NCI-H82 treated with DMSO at 0.1 percent for 48 hours (cell line): ENCODE measurements around the gene CSF1R.
"Not testable (repeated sequence)": the region's sequence is repeated elsewhere in the genome, so short reads cannot be mapped to it uniquely, and the experiment has no call there.

Source experiments
- DNase-seq: peaks from one replicate; lab custom pipeline; 2025; ENCODE audit not compliant: unreplicated experiment; lab: John Stamatoyannopoulos, UW

Gene CSF1R

DNA sequence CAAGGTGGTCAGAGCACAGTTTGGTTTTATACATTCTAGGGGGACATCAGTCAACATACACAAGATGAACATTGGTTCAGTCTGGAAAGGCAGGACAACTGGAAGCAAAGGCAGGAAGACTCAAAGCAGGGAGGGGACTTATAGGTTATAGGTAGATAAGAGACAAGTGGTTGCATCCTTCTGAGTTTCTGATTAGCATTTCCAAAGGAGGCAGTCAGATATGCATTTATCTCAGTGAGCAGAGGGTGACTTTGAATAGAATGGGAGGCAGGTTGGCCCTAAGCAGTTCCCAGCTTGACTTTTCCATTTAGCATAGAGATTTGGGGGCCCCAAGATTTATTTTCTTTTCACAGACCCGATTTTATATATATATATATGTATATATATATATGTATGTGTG is 58.3 kb downstream of the CSF1R start:
- not testable (repeated sequence) for DNase-seq

DNA sequence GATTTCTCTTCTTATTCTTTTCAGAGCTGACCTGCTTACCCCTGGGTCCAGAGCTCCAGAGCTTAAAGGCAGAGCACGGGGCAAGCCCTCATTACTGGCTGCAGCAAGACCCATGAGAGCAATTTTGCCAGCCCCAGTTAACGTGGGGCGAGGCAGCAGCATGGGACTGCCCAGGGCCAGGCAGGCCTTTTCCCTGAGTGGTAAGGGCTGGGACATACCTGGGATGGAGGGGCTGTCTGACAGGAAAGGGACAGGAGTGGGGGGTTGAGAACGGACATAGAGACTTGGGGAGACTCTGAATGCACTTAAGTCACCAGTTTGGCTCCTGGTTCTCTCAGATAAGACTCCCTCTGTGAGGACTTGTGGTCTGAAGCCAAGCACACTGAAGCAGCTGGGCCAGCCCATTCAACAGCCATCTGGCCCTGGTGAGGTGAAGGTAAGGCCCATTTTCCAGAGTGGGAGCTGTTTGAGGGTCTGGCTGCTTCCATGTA is 59.6 kb downstream of the CSF1R start:
- no peak for DNase-seq

DNA sequence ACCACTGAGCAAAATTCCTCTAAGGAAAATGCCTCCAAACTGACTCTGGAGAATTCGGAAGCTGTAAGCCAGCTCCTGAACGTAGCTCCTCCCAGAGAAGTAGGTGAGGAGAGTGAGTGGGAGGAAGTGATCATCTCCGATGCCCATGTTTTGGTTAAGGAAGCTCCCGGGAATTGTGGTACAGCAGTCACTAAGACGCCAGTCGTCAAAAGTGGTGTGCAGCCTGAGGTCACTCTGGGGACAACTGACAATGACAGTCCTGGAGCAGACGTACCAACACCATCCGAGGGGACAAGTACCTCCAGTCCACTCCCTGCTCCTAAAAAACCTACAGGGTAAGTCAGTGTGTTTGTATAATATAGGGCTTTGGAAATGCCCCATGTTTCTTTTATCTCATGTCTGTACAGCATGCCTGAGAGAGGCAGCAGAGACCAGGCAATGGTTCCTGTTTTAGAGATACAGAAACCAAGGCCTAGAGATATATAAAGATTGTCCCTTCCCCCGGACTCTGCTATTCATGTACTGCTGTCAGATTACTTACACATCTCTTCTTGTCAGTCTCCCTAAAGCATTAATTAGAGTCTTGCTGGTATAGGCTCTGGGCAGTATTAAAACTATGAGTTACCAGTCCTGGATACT is 61.9 kb downstream of the CSF1R start:
- DNase-seq: no peak

DNA sequence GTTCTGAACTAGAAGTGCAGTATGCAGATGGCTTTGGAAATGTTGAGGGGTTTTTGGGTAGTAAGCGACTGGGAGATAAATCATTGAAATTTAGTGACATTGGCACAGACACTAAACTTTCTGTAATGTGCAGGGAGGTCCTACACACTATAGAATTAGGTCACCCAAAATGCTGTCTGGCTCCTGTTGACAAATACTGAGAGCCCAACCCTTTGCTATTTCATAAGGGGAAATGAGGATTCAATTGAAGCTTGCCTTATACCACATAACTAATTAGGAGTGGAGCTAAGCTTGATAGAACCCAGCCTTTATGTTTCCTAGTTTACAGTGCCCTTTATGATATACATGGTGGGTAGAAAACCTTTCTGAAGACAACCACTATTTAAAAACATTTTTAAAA is 63.2 kb downstream of the CSF1R start:
- DNase-seq: no peak

DNA sequence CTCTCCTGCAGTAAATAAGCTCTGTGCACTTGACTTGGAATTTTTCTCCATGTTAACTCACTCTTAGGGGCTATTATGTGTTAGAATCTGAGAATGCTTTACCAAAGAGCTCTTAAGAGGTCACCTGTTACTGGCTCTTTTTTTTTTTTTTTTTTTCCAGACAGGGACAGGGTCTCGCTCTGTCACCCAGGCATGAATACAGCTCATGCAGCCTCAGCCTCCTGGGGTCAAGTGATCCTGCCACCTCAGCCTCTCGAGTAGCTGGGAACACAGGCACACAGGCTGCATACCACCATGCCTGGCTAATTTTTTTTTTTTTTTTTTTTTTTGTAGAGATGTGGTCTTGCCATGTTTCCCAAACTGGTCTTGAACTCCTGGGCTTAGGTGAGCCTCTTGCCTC is 63.7 kb downstream of the CSF1R start:
- DNase-seq: no peak

DNA sequence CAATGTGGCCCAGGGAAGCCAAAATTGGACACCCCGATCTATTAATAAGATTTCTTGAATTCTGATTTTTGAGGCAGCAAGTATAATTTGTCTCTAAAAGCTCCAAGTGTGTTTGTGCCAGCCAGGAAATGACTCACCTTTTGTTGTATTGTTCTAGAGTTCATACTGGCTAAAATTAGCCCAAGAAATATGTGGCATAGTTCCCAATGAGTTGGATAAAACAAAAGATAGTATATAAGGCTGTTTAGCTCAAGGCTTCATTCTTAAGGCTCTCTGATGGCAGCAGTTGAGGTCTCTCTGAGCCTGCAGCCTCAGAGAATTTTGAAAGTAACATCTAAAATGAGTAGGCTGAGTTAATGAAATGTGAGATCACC is 64.2 kb downstream of the CSF1R start:
- DNase-seq: no peak

DNA sequence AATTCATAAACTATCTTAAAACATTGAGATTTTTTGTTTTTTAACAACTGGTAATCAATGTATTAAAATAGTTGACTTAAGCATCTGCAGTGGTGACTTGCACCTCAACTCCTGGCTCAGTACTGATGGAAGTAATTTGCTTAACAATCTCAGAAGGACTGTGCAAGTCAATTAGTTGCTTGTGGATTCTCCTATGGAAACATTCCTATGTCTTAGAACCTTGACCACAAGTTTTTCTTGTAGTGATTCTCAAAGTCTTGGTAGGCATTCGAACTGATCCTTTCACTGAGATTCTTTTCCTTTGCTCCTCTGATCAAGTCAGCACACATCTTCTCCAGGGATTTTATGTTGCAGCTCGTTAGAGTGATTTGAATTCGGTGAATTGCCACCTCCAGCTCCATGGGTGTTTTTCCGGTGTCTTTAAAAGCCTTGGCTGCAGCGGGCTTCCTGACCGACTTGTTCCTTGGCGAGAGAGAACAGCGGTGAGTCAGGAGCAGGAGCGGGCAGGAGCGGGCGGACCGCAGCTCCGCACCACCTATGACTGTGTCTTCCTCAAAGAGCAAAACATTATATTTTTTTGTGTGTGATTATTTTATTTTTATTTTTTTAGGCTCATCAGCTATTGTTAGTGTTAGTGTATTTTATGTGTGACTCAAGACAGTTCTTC is 64.7 kb downstream of the CSF1R start:
- DNase-seq: no peak

DNA sequence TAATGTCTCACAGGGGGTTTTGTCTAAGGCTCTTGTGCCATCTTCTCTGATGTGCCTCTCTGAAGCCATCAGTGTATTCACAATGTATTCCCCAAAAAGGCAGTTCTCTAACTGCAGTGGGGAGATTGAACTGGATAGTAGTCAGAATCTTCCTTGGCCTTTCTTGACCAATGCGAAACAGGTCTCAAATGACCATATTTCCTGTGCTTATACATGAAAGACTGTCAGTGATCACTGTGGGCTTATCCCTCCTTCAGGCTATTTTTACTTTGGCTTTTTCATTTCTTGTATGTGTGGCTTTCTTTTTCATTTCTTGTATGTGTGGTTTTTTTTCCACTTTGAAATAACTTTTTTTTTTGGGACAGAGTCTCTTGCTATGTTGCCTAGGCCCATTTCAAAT is 66.1 kb downstream of the CSF1R start:
- no peak for DNase-seq

DNA sequence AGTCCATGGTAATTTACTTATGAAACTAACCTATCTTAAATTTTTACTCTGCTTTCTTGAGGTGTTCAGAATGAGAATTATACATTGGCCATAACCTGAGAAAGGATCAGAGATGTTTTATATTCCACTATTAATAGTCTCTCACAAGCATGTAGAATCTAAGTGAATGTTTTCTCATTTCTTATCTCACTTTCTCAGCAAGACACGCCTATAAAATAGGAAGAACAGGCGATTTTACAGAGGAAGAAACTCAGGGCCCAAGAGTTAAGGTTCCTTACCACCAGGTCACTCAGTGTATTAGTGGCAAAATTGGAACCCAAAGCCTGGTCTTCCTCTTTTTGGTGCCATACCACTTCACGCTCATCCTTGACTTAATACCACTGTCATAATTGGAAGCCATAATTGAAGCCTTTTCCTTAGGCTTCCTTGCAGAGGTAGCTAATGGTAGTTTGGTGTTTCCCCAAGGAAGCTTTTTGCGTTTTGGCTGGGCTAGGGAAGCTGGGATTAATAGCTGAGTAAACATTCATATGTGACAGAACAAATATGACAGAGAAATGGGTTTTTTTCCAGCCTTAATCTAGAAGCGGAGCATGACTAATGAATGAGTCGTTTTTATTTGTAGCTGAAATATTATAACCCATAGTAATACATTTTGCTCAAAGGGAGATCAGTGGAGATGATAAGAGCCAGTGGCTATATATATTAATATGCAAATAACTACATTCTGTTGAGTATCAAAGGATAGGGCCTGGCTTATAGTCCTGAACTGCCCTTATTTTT is 68.9 kb downstream of the CSF1R start:
- DNase-seq: no peak

DNA sequence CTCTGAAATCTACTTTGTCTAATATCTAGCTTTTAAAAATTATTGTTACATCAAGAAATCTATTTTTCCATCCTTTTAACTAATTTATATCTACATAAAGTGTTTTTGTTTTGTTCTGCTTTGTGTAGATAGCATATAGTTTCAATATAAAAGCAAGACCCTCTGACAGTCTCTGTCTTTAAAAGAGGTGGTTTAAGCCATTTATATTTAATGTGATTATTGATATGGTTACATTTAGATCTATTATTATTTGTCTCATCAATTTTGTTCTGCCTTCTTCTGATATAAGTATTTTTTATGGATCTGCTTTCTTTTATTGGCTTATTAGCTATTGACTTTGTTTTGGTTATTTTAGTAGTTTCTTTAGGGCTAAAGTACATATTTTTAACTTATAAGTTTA is 69.8 kb downstream of the CSF1R start:
- DNase-seq: no peak

DNA sequence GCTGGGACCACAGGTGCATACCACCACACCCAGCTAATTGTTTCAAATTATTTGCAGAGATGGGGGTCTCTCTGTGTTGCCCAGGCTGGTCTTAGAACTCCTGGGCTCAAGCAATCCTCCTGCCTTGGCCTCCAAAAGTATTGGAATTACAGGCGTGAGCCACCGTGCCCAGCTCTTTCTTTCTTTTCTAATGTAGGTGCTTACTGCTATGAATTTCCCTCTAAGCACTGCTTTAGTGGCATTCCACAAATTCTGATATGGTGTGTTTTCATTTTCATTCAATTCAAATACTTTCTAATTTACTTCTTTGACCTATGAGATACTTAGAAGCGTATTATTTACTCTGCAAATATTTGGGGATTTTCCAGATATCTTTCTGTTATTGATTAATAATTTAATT is 70.9 kb downstream of the CSF1R start:
- no peak for DNase-seq

DNA sequence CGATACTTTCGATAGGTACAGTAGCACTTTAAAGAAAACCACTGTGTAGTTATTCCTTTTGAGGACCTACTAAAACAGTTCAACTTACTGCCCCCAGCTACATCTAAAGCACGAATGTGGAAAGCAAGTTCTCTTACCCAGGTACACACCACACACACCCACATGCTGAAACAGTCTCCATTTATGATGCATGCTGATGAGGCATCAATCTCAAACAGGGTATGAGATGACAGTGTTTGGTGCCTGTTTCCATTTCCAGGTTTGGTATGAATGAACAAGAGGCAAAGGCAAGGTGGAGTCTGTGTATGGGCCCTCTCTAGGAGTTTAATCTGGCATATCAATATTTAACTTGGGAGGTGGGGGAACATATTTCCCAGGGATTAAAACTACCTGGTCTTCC is 71.9 kb downstream of the CSF1R start:
- no peak for DNase-seq

DNA sequence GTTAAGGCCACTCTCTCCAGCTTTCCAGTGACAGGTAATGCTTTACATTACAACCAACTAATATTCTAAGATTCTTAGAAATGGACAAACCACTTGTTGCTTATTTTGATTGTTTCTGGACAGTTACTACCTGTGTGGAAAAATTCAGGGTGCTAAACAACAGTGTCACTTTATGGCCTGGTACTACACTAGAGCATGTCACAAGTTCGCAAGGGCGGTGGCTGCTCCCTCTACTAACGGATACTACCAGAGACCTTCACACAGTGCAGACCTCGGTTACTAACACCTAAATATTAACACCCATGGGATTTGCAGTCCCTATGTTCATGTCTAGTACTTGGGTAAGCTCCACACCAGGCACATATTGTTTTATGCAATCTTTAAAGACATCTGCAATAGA is 72.4 kb downstream of the CSF1R start:
- DNase-seq: no peak

DNA sequence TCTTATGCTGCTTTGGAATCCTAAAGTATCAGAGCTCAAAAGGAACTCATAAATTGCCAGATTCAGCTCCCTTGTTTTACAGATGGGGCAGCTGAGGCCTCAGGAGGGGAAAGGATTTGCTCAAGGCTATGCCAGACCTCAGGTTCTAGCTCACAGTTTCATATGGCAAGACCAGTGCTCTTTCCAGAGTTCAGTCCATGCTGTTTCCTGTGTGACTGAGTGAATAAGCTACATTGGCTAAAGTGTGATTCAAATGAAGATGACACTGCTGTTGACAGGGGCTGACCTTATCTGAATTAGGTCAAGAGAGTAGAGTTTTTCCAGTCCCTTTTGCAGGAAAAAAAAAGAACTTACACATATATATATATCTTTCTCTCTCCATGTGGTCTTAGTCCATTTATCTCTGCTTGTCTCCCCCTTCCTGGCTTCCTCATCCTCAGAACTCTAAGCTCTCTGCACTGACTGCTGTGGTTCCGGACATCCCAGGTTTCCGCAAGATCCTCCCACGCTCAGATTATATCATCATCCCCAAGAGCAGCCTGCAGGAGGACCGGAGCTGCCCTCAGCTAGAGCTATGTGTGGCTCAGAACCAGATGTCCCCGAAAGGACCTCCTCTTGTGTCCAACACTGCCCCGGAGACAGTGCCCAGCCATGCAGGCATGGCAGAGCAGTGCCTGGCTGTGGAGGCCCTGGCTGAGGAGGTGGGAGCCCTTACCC is 76.5 kb downstream of the CSF1R start:
- no peak for DNase-seq

DNA sequence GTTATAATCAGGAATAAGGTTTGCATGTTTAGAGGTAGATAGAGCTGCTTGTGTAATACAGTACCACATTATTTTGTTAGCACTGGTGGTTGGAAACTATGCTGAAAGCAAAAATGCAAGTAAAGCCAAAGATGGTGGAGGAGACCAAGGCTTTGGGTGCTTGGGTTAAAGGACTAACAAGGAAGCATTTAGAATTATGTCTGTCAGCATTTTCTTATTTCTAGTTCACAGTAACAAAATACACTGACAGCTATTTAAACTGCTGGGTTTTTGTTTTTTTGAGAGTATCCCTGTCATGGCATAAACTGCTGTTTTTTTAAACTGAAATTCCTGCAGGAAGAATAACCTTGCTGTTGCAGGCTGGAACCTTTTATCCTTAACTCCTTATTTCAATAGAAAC is 79.3 kb downstream of the CSF1R start:
- no peak for DNase-seq

DNA sequence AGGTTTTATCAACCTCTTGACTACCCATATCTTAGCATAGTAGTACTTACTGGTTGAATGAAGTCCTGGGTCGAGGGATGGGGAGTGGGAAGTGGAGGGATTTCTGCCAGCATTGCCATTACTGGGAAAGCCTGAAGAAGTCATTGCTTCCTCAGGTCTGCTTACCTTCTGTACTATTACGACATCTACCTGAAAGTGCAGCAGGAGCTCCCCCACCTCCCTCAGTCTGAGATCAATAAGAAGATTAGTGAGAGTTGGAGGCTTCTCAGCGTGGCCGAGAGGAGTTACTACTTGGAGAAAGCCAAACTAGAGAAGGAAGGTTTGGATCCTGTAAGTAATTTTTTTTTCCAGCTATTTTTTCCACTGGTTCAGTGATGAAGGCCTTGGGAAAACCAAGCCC is 80.0 kb downstream of the CSF1R start:
- no peak for DNase-seq
